Small intestine (tissue), 4 donors: ENCODE results near the gene CLEC2D. TPM values are rescaled to one million over a fixed set of nuclear protein-coding genes. Genes with fewer than 3 reads are reported as not detected.

Source experiments
- polyA plus RNA-seq, 4 donors: library from polyadenylated mRNA; stranded (reverse) in 3 of 4; unstranded in 1 of 4; fragments of 200-250 nt in 3 of 4; fragments of 120-200 nt in 1 of 4; gene quantifications; one replicate each; pipeline versions ENCODE4 v1.2.1 to v1.2.3, GENCODE V29; 2013
- donor health status: healthy with polysubstance abuse.
- donor health status: Bipolar disorder and iron deficiency.
- donor health status: healthy.

CLEC2D gene
- polyA plus RNA-seq, 4 donors: 0.67 to 8.5 (median 2.2) TPM

Other genes starting within 250 kb of the CLEC2D start
- 10 to 100 TPM in 1 of 4 donors, 1 to 10 TPM in 3; 2.5 to 15.9 (median 4.5) TPM for gene KLRB1, start 61.8 kb upstream of the CLEC2D start, polyA plus RNA-seq
- gene CLECL1, start 63.4 kb downstream of the CLEC2D start, polyA plus RNA-seq: 1 to 10 TPM in 1 of 4 donors, under 1 TPM in 2, not detected in 1; 0.58 to 2.4 (median 0.92) TPM
- 1 to 10 TPM; 1.8 to 7.1 (median 5.1) TPM for gene CD69, start 91.2 kb downstream of the CLEC2D start, polyA plus RNA-seq
- under 1 TPM in 2 of 4 donors, not detected in 2; 0.24 to 0.47 TPM for gene KLRF1, start 157.8 kb downstream of the CLEC2D start, polyA plus RNA-seq
- gene CLEC2B, start 199.6 kb downstream of the CLEC2D start, polyA plus RNA-seq: 1 to 10 TPM in 3 of 4 donors, under 1 TPM in 1; 0.45 to 7.4 (median 4.9) TPM
- under 1 TPM in 1 of 4 donors, not detected in 3; 0.75 TPM for gene KLRF2, start 211.8 kb downstream of the CLEC2D start, polyA plus RNA-seq